GM18873 (cell line): ENCODE measurements around the gene HHAT.
"Not testable (repeated sequence)": the region's sequence is repeated elsewhere in the genome, so short reads cannot be mapped to it uniquely, and the experiment has no call there.

Source experiments
- ATAC-seq: cut with Tn5 transposase; IDR thresholded peaks from one replicate; pipeline ENCODE4 v1.9.1; 2021; ENCODE audit warnings: mild to moderate bottlenecking, moderate library complexity, moderate number of reproducible peaks; ENCODE audit not compliant: unreplicated experiment, low FRiP score

The HHAT gene

DNA sequence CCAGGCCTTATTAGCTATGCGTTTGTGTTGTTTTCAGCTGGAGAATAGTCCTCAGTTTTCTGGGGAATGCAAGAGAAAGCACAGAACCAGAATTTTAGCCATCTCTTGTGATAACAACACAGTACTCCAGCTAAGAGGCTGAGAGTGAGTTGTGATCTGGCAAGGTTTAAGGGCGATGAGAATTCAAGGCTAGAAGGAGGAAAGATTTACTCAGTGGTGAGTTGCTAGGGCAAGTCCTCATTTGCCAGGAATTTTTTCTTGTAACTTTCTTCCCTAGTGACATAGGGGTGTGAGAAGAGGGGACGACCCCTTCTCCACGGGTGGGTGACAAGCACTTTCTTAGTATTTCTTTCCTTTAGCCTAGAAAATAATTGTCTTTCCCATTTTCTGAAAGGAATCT lies 53.2 kb downstream of the HHAT start:
- ATAC-seq = no peak

DNA sequence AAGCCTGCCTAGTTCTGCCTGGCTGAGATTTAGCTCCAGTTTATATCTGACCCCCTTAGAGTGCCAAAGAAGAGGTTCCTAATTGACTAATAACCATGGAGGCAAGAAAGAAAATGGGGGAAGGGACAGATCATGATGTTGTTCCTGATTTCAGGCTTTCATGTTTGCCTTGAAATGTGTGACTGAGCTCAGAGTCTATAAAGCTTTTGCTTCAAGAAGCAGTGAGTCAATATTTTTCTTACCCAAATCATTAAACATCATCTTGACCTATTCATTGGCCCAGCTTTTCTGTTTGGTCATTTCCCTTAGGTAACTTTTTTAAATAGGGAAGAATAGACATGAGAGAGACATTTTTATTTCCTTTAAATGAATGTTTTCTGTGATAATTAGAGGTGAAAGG lies 55.9 kb downstream of the HHAT start:
- ATAC-seq = no peak

DNA sequence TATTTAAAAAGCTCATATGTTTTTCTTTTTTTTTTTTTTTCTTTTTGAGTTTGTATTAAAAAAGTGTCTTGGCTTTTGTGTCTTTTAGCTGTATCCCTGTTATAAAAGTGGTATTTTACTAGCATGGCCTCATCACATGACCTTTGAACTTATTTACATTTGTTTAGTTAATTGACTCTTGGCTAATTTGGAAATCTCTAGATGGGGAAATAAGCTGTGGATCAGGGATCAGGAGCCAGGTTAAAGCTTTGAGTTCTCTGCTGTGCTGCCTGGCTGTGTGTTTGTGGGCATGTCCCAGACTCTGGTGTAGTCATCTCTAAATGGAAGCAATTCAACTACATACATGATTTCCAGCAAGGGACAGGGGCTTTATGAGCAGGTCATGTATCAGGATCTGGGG lies 56.5 kb downstream of the HHAT start:
- ATAC-seq = no peak

DNA sequence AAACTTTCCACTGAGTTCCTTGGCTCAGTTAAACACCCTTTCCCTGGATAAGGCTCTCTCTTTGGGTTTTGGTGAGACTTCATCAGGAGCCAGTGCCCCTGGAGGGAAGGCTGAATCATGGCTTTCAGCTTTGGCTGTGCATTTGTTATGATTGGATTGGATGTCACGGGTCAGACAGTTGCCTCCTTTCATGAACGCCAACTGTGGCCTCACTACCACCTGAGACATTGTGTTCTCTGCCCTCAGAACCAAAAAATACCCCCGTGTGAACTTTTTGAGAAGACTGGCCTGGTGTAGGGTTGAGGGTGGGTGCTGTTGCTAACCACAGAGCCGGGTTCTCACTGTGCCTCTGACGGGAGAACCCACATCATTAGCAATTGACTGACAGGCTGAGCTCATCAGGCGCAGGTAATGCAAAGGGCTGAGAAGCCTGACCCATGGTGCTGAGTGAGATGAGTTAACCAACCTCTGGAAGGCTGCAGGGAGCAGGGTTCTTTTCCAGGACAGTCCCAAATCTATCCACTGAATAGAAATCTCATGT lies 65.6 kb downstream of the HHAT start:
- ATAC-seq = no peak

DNA sequence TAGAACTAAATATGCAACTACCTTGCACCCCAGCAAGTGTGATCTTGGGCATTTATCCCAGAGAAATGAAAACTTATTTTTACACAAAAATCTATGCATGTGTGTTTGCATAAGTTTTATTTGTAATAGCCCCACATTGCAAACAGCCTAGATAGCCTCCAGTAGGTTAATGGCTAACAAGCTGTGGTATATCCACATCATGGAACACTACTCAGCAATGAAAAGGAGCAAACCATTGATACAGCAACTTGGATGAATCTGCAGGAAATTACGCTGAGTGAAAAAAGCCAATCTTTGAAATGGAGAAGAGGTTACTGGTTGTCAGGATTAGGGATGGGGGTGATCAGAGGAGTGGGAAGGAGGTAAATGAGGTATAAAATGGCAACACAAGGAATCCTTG lies 67.8 kb downstream of the HHAT start:
- ATAC-seq = no peak

DNA sequence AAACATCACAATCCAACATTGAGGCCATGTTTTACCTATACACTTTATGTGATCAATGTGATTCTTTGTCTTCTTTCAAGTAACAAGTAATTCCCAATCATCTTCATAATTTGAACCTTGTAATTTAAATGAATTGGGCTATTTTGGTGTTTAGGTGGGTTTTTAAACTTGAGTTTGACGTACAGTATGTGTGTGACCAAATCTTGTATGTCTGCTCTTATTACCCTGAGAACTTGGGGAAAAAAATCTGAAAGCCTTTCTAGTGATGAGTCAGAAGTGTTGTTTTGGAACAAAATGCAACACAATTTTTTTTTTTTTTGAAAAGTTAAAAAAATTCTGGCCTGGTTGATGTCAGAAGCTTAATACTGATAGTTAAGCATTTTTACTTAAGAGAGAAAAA lies 68.5 kb downstream of the HHAT start:
- ATAC-seq = no peak

DNA sequence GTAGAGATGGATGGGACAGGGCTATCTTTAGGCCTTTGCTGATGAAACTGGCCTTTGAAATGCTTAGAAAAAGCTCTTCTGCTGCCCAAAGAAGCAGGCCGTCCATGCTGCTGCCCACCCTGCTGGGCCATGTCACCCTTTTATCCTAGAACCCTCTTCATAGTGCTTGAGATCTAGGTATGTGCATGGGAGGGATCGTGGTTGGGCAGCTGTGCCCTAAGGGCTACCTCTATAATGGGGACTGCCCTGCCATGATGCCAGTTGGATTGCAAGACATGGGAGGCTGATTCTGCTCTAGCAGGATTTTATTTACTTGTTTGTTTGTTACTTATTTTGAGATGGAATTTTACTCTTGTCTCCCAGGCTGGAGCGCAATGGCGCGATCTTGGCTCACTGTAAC lies 69.0 kb downstream of the HHAT start:
- ATAC-seq = no peak

DNA sequence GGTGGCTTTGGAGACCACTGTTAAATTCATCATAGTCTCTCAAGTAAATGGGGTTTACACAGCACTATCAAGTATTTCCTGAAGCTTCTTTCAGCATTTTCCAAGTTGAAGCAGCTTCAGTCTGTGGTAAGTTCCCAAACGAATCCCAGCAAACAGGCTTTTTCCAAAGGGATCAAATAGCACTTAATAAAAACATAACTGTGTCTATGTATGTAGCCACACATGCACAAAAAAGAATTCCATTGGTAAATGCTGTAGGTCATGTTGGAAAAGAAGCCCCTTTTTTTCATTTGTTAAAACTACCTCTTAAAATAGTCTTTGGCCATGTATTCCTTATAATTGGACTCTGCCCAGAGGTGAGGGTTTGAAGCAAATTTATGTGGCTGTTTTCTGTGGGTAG lies 69.8 kb downstream of the HHAT start:
- no peak for ATAC-seq

DNA sequence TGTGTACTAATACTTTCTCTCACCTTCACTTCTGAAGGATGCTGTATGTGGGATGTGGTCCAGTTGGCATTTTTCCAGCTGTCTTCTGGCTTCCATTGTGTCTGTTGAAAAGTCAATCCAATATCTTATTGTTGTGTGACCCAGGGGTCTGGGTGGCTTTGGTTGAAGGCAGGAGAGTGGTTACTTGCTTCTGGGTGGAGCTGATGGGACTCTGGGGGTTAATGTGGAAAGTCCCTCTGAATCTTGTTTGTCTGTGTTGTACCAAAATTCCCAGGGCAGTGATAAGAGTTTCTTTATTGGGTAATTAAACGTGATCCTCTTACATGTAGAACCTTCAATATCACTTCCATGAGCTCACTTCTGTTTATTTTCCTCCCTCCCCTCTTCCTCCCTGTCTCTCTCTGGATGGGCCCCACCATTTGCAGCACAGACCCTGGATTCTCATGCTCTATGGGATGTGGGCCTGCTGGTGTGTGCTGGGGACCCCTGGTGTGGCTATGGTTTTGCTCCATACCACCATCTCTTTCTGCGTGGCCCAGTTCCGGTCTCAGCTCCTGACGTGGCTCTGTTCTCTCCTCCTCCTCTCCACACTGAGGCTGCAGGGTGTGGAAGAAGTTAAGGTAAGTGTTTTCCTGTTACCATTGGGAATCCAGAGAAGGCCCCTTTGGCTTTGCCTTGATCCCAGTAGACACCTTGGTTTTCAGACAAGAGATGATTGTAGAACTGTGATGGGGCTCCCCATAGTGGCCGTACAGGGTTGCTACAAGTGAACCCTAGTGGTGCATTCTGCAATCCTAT lies 71.5 kb downstream of the HHAT start:
- peak; percentile 72 for ATAC-seq

DNA sequence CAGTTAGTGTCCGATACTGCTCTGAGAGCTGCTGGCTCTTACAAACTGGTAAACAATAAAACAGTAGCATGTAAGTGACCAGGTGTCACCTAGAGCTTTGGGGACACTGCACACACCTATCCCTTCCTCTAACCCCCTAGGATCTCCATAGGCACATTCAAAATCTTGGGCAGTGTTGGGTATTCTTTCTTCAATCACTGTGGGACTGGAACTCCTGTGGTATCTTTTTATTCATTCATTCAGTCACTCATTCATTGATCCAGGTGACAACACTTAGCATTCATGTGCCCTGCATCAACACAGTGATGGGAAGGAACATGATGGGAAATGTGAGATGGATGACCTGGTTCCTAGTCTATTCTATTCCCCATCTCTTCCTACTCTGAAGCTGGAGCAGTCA lies 73.9 kb downstream of the HHAT start:
- no peak for ATAC-seq

DNA sequence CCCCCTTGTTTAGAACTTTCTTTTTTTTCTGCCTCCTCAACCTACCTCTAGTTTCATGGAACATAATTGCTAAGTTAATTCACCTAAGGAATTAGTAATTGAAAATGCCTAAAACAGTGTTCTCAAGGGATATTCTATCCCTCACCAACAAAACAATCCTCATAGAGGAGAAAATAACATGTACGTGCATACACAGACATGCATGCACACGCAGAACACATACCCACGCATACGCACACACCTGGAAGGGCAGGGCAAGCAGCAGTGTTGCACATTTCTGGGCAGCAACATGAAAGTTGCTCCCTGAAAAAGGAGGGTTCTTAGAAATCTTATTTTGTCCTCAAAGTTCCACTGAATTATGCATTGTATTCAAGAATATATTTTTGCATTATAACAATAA lies 76.6 kb downstream of the HHAT start:
- no peak for ATAC-seq

DNA sequence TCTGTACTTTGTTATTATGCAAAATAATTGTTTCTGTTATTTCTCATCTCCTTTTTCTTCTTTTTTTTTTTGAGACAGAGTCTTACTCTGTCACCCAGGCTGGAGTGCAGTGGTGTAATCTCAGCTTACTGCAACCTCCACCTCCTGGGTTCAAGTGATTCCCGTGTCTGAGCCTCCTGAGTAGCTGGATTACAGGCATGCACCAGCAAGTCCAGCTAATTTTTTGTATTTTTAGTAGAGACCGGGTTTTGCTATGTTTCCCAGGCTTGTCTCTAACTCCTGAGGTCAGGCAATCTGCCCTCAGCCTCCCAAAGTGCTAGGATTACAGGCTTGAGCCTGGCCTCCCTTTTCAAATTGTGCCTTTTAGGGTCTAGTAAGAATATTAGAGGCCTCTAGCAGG lies 77.6 kb downstream of the HHAT start:
- ATAC-seq = not testable (repeated sequence)

DNA sequence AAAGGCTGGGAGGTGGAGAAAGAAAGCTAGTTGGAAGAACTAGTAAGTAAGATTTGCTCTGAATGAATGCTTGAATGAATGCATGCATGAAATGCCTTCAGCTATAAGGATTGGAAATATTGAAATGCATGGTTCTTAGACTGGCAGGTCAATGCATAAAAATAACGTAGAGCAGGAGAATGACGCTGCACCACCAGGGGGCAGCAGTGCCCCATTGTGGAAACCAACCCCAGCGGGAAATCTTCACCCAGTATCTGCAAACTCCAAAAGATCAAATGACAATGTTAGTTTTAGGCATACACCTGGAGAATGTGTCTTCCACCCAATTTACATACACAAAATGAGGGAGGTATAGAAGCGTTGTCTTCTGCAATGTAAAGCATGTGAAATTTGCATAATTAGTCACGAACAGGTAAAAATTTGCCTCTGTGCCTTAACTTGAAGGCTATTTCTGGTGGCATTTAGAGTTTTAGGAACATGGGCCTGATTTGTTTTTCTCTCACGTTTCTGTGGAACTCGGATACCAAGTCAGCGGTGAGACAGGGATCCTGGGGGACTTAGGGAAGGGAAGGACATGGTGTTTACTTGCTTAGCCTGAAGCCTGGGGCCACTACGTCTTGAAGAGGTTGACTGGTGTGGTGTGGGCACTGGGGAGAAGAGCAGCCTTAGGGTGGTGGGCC lies 78.6 kb downstream of the HHAT start:
- no peak for ATAC-seq

DNA sequence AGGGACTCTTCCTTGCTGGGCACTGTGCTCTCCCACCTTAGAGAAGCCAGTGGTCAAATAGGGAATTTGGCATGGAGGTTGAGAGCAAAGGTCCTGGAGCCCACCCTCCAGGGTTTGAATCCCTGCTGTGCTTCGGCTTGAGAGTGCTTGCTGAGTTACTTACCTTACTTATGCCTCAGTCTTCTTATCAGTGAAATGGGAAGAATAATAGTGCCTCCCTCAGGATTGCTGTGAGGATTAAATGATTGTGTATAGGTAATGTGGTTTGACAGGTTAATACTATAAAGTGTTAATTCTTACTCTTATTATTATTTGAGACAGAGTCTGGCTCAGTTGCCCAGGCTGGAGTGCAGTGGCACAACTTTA lies 79.2 kb downstream of the HHAT start:
- no peak for ATAC-seq

DNA sequence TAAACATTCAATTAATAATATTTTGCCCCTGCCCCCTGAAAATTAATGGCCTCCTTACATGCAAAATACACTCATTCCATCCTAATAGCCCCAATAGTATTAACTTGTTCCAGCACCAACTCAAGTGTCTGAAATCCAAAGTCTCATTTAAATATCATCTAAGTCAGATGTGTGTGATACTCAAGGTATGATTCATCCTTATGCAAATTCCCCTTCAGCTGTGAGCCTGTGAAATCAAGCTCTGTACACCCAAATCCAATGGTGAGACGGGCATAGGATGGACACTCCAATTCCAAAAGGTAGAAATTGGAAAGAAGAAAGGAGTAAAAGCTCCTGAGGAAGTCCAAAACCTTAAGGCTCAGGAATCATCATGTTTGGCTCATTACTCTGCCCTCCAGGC lies 83.5 kb downstream of the HHAT start:
- ATAC-seq = no peak

DNA sequence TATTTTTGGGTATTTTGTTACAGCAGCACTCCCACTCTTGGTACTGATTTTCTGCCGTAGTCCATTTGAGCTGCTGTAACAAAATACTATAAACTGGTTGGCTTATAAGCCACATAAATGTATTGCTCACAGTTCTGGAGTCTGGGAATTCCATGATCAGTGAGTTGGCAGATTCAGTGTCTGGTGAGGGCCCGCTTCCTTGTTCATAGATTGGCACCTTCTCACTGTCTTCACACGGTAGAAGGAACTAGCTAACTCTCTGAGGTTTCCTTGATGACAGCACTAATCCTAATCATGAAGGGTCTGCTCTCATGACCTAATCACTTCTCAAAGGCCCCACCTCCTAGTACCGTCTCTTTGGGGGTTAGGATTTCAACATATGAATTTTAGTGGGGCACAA lies 85.2 kb downstream of the HHAT start:
- ATAC-seq = no peak

DNA sequence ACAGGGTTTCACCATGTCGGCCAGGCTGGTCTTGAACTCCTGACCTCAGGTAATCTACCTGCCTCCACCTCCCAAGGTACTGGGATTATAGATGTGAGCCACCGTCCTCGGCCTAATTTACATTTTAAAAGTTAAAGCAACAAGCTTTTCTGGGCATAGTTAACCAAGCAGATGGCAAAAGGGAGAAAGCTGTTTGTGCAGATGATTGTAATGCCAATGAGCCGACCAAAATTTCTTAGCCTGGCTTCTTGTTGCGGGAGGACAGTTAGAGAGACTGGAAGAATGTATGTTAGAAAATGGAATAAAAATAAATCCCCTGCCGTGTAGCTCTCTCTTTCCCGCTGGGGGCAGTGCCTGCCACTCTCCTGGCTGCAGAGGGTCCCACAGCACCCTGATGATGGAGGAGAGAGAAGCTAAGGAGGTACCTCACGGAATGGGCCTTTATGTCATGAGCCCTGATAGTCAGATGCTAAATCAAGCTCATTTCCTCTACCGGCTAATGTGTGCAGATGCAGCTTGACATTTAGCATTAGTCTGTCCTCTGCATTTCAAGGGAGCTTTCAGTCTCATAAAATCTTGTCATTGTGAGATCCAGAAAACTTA lies 87.2 kb downstream of the HHAT start:
- no peak for ATAC-seq

DNA sequence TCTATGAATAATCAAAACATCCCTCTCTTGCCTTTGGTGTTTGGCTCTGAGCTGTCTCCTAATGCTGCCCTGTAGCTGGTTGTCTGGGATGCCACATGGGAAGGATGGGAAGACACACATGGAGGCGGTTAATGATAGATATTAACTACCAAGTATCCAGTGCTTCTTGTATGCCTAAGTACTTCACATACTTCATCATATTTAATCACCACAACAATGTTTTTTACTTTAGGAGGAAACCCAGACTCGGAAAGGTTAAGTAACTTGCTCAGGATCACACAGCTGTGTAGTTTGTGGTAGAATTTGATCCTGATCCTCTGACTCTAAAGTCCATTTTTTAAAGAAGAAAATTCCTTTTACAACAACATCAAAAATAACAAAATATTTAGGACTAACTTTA lies 88.0 kb downstream of the HHAT start:
- ATAC-seq = no peak

DNA sequence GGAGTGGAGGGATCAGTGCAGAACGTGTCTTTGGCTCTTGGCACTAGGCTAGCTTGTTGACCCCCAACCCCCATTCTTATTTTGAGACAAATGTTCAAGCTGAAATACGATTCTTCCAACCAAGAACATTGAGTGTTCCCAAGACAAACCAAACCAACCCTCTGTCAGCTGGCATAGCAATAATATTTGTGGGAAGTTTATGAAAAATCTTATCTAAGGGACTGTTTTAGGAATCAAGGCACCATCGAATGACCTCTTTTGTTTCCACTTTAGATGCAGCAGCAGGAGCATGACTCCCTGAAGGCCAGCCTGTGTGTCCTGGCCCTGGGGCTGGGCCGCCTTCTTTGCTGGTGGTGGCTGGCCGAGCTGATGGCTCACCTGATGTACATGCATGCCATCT lies 89.2 kb downstream of the HHAT start:
- no peak for ATAC-seq

DNA sequence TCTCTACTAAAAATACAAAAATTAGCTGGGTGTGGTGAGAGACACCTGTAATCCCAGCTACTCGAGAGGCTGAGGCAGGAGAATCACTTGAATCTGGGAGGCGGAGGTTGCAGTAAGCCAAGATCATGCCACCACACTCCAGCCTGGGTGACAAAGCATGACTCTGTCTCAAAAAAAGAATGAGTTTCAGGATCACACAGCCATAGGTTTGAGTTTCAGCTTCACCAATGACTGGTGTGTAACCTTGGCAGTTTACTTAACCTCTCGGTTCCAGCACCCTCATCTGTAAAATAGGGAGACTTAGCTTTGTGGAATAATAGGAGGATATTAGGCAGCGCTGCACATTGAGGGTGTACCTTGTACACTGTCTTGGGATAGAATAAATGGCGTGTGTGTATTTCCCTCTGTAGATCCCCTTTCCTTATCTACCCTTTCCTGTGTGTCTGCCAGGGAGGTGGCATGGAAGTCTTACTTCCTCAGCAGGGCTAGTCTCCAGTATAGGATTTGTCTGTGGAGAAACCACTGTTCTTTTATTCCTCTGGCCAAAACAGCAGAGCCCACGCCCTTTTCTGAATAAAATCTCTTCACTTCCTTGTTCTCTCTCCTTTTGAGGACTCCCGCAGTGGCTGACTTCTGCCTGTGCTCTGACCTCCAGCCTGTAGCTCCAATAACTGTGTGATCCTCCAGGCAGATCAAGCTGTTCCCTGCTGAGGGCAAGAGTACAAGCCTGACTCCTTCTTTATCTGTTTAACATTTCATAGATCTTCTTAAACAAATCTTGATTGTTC lies 90.4 kb downstream of the HHAT start:
- no peak for ATAC-seq

DNA sequence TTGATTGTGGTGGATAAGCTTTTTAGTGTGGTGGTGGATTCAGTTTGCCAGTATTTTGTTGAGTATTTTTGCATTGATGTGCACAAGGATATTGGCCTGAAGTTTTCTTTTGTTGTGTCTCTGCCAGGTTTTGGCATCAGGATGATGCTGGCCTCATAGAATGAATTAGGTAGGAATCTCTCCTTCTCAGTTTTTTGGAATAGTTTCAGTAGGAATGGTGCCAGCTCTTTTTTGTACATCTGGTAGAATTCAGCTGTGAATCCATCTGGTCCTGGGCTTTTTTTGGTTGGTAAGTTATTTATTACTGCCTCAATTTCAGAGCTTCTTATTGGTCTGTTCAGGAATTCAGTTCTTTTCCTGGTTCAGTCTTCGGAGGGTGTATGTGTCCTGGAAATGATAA lies 98.0 kb downstream of the HHAT start:
- not testable (repeated sequence) for ATAC-seq
